HL-60 (cell line): ENCODE measurements around the gene CCDC127.

Experiments used
- CTCF ChIP-seq: IDR thresholded peaks from one replicate; pipeline ENCODE4 v1.5.1; 2011; ENCODE audit warnings: low read length, control low read depth, inconsistent platforms; ENCODE audit not compliant: insufficient read depth
- REST ChIP-seq: IDR thresholded peaks from 2 replicates; pipeline ENCODE4 v1.6.1; 2012; ENCODE audit warnings: low read depth; ENCODE audit not compliant: insufficient replicate concordance

- TF ChIP-seq CTCF (no peak), REST (no peak)
Observed at GRCh38 chr5:163338-163620, 54.7 kb downstream of the CCDC127 start.
